Neural cell (in vitro differentiated cells): ENCODE measurements around the gene ONECUT2. TPM values are rescaled to one million over a fixed set of nuclear protein-coding genes. Genes with fewer than 3 reads are reported as not detected.

Experiments
- H2AFZ ChIP-seq: fragments of 200-600, 300-800 bp; sonication (generic), shearing (Covaris generic); 2 replicates; pipeline ENCODE4 v1.6.0; 2014; ENCODE audit warnings: low read depth, mild to moderate bottlenecking, antibody characterized with exemption, low read length, moderate library complexity
- H3F3A ChIP-seq: fragments of 200-600 bp; shearing (Covaris generic); 2 replicates; pipeline ENCODE4 v1.6.1; 2016; ENCODE audit warnings: mild to moderate bottlenecking, moderate library complexity, mixed read lengths, antibody characterized with exemption, low read length; ENCODE audit not compliant: insufficient read depth, poor library complexity, severe bottlenecking
- H3K27ac ChIP-seq: fragments of 200-600, 300-800 bp; sonication (generic), shearing (Covaris generic); 2 replicates; pipeline ENCODE4 v1.5.1; 2014; ENCODE audit warnings: mild to moderate bottlenecking, low read length, moderate library complexity
- H3K27me3 ChIP-seq: fragments of 300-800, 200-600 bp; sonication (generic), shearing (Covaris generic); 2 replicates; pipeline ENCODE4 v1.6.0; 2014; ENCODE audit warnings: mild to moderate bottlenecking, low read depth, low read length, moderate library complexity; ENCODE audit not compliant: insufficient read depth
- H3K36me3 ChIP-seq: fragments of 300-800, 200-600 bp; sonication (generic), shearing (Covaris generic); 2 replicates; pipeline ENCODE4 v1.5.1; 2014; ENCODE audit warnings: mild to moderate bottlenecking, antibody characterized with exemption, low read length, moderate library complexity; ENCODE audit not compliant: insufficient read depth
- H3K4me2 ChIP-seq: fragments of 300-800, 200-600 bp; sonication (generic), shearing (Covaris generic); 2 replicates; pipeline ENCODE4 v1.6.0; 2014; ENCODE audit warnings: mild to moderate bottlenecking, low read length
- H3K4me3 ChIP-seq: fragments of 300-800, 200-600 bp; sonication (generic), shearing (Covaris generic); 2 replicates; pipeline ENCODE4 v1.5.1; 2014; ENCODE audit warnings: mild to moderate bottlenecking, low read length, moderate library complexity
- H3K79me2 ChIP-seq: fragments of 200-600 bp; shearing (Covaris generic); replicated peaks from 2 replicates; pipeline ENCODE4 v1.6.0; 2014; ENCODE audit warnings: mild to moderate bottlenecking, low read length, moderate library complexity; ENCODE audit not compliant: insufficient read depth
- H3K9ac ChIP-seq: fragments of 300-800, 200-600 bp; sonication (generic), shearing (Covaris generic); 2 replicates; pipeline ENCODE4 v1.6.1; 2016; ENCODE audit warnings: mild to moderate bottlenecking, low read length, mixed read lengths
- H3K9me2 ChIP-seq: fragments of 200-600 bp; shearing (Covaris generic); 2 replicates; pipeline ENCODE4 v1.6.1; 2016; ENCODE audit warnings: mild to moderate bottlenecking, low read length, mixed read lengths; ENCODE audit not compliant: insufficient read depth
- H3K9me3 ChIP-seq: fragments of 200-600, 300-800 bp; sonication (generic), shearing (Covaris generic); 2 replicates; pipeline ENCODE4 v1.6.1; 2016; ENCODE audit warnings: mild to moderate bottlenecking, mixed run types, low read length, moderate library complexity, mixed read lengths
- H4K20me1 ChIP-seq: fragments of 200-600 bp; shearing (Covaris generic); 2 replicates; pipeline ENCODE4 v1.6.1; 2016; ENCODE audit warnings: mild to moderate bottlenecking, mixed run types; ENCODE audit not compliant: insufficient read depth
- EP300 ChIP-seq: fragments of 450-650 bp; conservative IDR thresholded peaks from 2 replicates; pipeline ENCODE4 v1.6.1; 2014; ENCODE audit warnings: antibody characterized with exemption, mild to moderate bottlenecking, moderate library complexity; ENCODE audit not compliant: poor library complexity, severe bottlenecking
- EZH2 ChIP-seq: fragments of 200-600, 300-800 bp; shearing (Covaris generic), sonication (generic); IDR thresholded peaks from 2 replicates; pipeline ENCODE4 v1.6.1; 2014; ENCODE audit warnings: antibody characterized with exemption, low read length, borderline replicate concordance, mild to moderate bottlenecking; ENCODE audit not compliant: insufficient read depth, poor library complexity, severe bottlenecking
- POLR2AphosphoS5 ChIP-seq: IDR thresholded peaks from 2 replicates; pipeline ENCODE4 v1.6.1; 2012
- RAD21 ChIP-seq: fragments of 450-650 bp; conservative IDR thresholded peaks from 2 replicates; pipeline ENCODE4 v1.6.1; 2014; ENCODE audit warnings: antibody characterized with exemption, mild to moderate bottlenecking, moderate library complexity
- TAF1 ChIP-seq: IDR thresholded peaks from 2 replicates; pipeline ENCODE4 v1.6.1; 2012; ENCODE audit warnings: low read depth
- polyA plus RNA-seq: library from polyadenylated mRNA; depleted of rRNA; stranded (reverse); fragments of >200 nt; gene quantifications from 2 replicates; pipeline ENCODE4 v1.2.3, GENCODE V29; 2014
- TF ChIP-seq, protein P1 (sequence below): fragments of 450-650 bp; IDR thresholded peaks from 2 replicates; pipeline ENCODE4 v1.5.1; 2014; ENCODE audit warnings: antibody characterized with exemption, mild to moderate bottlenecking, moderate library complexity; ENCODE audit not compliant: poor library complexity, severe bottlenecking
- TF ChIP-seq, protein P2 (sequence below): IDR thresholded peaks from 2 replicates; pipeline ENCODE4 v1.6.1; 2012; ENCODE audit warnings: borderline replicate concordance

Gene ONECUT2
- polyA plus RNA-seq, 1 donor from 2014 or later: 4.3 TPM

DNA sequence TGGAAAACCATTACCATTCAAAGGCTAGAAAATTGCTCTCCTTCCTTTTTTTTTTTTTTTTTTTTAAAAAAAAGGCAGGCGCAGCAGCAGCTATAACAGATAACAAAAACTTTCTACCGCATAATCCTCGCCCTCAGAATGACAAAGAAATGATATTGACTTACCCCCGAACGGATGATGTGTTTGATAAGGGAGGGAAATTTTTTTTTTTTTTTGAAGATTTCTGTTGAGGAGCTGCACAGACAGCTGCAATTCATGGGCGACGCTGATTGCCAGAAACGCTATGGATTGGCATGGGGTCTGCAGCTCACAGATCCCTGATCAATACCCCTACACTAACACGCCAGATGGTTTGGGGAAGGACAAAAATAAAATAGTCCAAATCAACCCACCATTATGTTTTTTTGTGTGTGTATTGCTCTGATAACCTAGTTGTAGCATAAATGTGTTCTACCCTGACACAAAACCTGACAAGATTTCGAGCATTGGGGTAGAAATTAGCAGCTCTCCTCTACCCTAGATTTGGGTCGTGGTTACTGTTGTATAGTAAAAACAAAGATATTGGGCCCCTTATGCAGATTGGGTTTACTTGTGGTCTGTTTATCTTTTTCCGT, 3.6 kb upstream of the ONECUT2 start:
- Histone ChIP-seq H3K9me3 (no peaks in the 10 kb centered on the region), H4K20me1 (no peaks in the 10 kb centered on the region), H3K27me3 (peaks cover 92% of the 10 kb centered on the region), H3K79me2 (no peaks in the 10 kb centered on the region), H3K9ac (no peak overlapping the region), H3K9me2 (no peaks in the 10 kb centered on the region), H3K4me3 (no peak overlapping the region), H3K27ac (no peak overlapping the region), H3F3A (no peaks in the 10 kb centered on the region), H3K36me3 (no peaks in the 10 kb centered on the region), H2AFZ (no peak overlapping the region), H3K4me2 (no peak overlapping the region)
- TF ChIP-seq POLR2AphosphoS5: peak; percentile 66
- TF ChIP-seq RAD21: no peak

- Histone ChIP-seq H3K4me3 (no peak overlapping the region), H3K27ac (no peak overlapping the region), H4K20me1 (no peaks in the 10 kb centered on the region), H3K9me3 (no peaks in the 10 kb centered on the region), H3K4me2 (no peak overlapping the region), H3F3A (no peaks in the 10 kb centered on the region), H3K9me2 (no peaks in the 10 kb centered on the region), H3K36me3 (no peaks in the 10 kb centered on the region), H3K27me3 (peaks cover 91% of the 10 kb centered on the region), H2AFZ (no peak overlapping the region), H3K9ac (no peak overlapping the region), H3K79me2 (no peaks in the 10 kb centered on the region)
- TF ChIP-seq POLR2AphosphoS5 (no peak), EP300 (no peak)
- TF ChIP-seq, protein P1, sequence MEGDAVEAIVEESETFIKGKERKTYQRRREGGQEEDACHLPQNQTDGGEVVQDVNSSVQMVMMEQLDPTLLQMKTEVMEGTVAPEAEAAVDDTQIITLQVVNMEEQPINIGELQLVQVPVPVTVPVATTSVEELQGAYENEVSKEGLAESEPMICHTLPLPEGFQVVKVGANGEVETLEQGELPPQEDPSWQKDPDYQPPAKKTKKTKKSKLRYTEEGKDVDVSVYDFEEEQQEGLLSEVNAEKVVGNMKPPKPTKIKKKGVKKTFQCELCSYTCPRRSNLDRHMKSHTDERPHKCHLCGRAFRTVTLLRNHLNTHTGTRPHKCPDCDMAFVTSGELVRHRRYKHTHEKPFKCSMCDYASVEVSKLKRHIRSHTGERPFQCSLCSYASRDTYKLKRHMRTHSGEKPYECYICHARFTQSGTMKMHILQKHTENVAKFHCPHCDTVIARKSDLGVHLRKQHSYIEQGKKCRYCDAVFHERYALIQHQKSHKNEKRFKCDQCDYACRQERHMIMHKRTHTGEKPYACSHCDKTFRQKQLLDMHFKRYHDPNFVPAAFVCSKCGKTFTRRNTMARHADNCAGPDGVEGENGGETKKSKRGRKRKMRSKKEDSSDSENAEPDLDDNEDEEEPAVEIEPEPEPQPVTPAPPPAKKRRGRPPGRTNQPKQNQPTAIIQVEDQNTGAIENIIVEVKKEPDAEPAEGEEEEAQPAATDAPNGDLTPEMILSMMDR: no peak
These were observed 3.0 kb upstream of the ONECUT2 start for GRCh38 chr18:57432140-57432539.

DNA sequence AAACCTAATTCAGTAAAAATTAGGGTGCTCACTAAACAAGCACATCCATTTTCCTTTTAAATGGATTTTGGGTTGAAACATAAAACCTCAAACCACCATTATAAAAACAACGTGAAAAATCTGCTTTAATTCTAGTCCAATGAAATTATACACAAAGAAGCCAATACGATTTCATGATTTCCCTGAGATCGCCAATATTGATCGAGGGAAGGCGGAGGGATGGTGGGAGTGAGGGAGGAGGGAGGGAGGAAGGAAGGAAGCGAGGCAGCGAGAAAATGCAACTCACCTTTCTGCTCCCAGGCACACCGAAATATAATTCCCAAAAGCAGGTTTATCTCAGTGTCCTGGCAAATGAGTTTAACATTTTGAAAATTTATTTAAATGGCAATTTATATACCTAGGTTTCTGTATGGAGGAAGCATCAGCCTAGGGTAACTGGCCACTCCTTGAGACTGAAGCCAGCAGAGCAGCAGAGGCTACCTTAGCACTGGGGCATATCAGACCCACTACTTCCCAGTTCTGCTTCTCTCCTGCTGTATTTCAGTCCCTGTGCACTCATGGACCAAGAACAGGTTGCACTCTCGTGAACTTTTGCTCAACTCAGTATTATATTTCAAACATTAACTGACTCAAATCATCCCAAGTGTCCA, 2.3 kb upstream of the ONECUT2 start:
- no peaks in the 10 kb centered on the region for H3K79me2 ChIP-seq
- H3K9ac ChIP-seq: no peak overlapping the region
- no peak for TF ChIP-seq EZH2
- no peak for TF ChIP-seq RAD21
- TF ChIP-seq TAF1: no peak
- TF ChIP-seq EP300: no peak
- TF ChIP-seq POLR2AphosphoS5: peak; percentile 70
- TF ChIP-seq, protein P2, sequence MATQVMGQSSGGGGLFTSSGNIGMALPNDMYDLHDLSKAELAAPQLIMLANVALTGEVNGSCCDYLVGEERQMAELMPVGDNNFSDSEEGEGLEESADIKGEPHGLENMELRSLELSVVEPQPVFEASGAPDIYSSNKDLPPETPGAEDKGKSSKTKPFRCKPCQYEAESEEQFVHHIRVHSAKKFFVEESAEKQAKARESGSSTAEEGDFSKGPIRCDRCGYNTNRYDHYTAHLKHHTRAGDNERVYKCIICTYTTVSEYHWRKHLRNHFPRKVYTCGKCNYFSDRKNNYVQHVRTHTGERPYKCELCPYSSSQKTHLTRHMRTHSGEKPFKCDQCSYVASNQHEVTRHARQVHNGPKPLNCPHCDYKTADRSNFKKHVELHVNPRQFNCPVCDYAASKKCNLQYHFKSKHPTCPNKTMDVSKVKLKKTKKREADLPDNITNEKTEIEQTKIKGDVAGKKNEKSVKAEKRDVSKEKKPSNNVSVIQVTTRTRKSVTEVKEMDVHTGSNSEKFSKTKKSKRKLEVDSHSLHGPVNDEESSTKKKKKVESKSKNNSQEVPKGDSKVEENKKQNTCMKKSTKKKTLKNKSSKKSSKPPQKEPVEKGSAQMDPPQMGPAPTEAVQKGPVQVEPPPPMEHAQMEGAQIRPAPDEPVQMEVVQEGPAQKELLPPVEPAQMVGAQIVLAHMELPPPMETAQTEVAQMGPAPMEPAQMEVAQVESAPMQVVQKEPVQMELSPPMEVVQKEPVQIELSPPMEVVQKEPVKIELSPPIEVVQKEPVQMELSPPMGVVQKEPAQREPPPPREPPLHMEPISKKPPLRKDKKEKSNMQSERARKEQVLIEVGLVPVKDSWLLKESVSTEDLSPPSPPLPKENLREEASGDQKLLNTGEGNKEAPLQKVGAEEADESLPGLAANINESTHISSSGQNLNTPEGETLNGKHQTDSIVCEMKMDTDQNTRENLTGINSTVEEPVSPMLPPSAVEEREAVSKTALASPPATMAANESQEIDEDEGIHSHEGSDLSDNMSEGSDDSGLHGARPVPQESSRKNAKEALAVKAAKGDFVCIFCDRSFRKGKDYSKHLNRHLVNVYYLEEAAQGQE: no peak
- no peak overlapping the region for H3K4me3 ChIP-seq
- H3F3A ChIP-seq: no peaks in the 10 kb centered on the region
- no peaks in the 10 kb centered on the region for H4K20me1 ChIP-seq
- H3K4me2 ChIP-seq: no peak overlapping the region
- H3K36me3 ChIP-seq: no peaks in the 10 kb centered on the region
- no peaks in the 10 kb centered on the region for H3K9me2 ChIP-seq
- H3K27ac ChIP-seq: no peak overlapping the region
- peaks cover 84% of the 10 kb centered on the region for H3K27me3 ChIP-seq
- no peaks in the 10 kb centered on the region for H3K9me3 ChIP-seq
- H2AFZ ChIP-seq: no peak overlapping the region
